HCT116 (cell line): Measurements from ENCODE around the gene PRDM9. TPM values are rescaled to one million over a fixed set of nuclear protein-coding genes. Genes with fewer than 3 reads are reported as not detected.

Experiments
- ATAC-seq: fragments of 200-7000 bp; cut with Tn5 transposase; 2 replicates; pipeline ENCODE4 v1.9.1; 2020; ENCODE audit warnings: mild to moderate bottlenecking, moderate library complexity
- BruUV-seq: library from RNA; stranded (reverse); fragments of 400-500 nt; replicated peaks from 2 replicates; lab custom pipeline; 2021; lab: Mats Ljungman, UMichigan
- CTCF ChIA-PET: fragments of 300-600 bp; sonication (Branson Sonifier 250); formaldehyde crosslinking; loops from one replicate; lab custom pipeline; 2021; ENCODE audit warnings: antibody characterized with exemption; lab: Charles Lee
- POLR2A ChIA-PET: fragments of 300-600, 350-600 bp; sonication (Branson Sonifier 250); formaldehyde crosslinking; loops from one replicate; lab custom pipeline; 2021; ENCODE audit warnings: antibody characterized with exemption; lab: Charles Lee
- RAD21 ChIA-PET, 2 experiments: fragments of 300-600 bp; sonication (Branson Sonifier 250); formaldehyde crosslinking; loops; one replicate each; lab custom pipeline; 2023; ENCODE audit warnings: low total read pairs in 2 of 2; ENCODE audit not compliant: uncharacterized antibody in 2 of 2, unreplicated experiment in 2 of 2, low non-redundant PET in 1 of 2; lab: Charles Lee
- DNase-seq: peaks from one replicate; pipeline ENCODE4 v3.0.0-alpha.2; 2010; ENCODE audit warnings: low read depth, low spot score
- H2AFZ ChIP-seq: fragments of 200-600 bp; shearing (Covaris generic), sonication (generic); 2 replicates; pipeline ENCODE4 v1.6.1; 2017; ENCODE audit warnings: low read depth, mixed run types, mixed read lengths, antibody characterized with exemption, low read length; ENCODE audit not compliant: poor library complexity, severe bottlenecking
- H3K27ac ChIP-seq: 2 replicates; pipeline ENCODE4 v1.5.1; 2012; ENCODE audit warnings: low read depth, low read length
- H3K27me3 ChIP-seq: fragments of 200-600 bp; sonication (generic); 2 replicates; pipeline ENCODE4 v1.6.1; 2016; ENCODE audit warnings: mixed run types, low read length, mixed read lengths; ENCODE audit not compliant: insufficient read depth
- H3K36me3 ChIP-seq, 2 experiments: fragments of 200-500 bp in 1 of 2; fragments of 200-600 bp in 1 of 2; sonication (Bioruptor generic) in 1 of 2; sonication (generic) in 1 of 2; 2 replicates each; pipeline versions ENCODE4 v1.5.1 to v1.6.1; 2014 to 2016; ENCODE audit warnings: low read length in 2 of 2, inconsistent platforms in 1 of 2, mixed read lengths in 1 of 2, mixed run types in 1 of 2; ENCODE audit not compliant: insufficient read depth in 2 of 2, control insufficient read depth in 1 of 2
- H3K4me1 ChIP-seq, 2 experiments: fragments of 200-600 bp in 1 of 2; sonication (generic) in 1 of 2; 2 replicates each; pipeline versions ENCODE4 v1.5.1 to v1.6.1; 2012 to 2017; ENCODE audit warnings: low read length in 2 of 2, inconsistent platforms in 1 of 2, mild to moderate bottlenecking in 1 of 2, mixed read lengths in 1 of 2, mixed run types in 1 of 2, moderate library complexity in 1 of 2; ENCODE audit not compliant: insufficient read depth in 2 of 2, control insufficient read depth in 1 of 2
- H3K4me2 ChIP-seq: fragments of 200-600 bp; sonication (generic); 2 replicates; pipeline ENCODE4 v1.6.1; 2017; ENCODE audit warnings: mixed run types, low read length, mixed read lengths
- H3K4me3 ChIP-seq, 2 experiments: fragments of 200-600 bp in 1 of 2; sonication (generic) in 1 of 2; replicated peaks in 1 of 2; 2 replicates each; pipeline ENCODE4 v1.5.1; 2011 to 2016; ENCODE audit warnings: low read length in 2 of 2, control low read depth in 1 of 2, low read depth in 1 of 2, mild to moderate bottlenecking in 1 of 2, mixed read lengths in 1 of 2, mixed run types in 1 of 2
- H3K79me2 ChIP-seq: fragments of 200-600 bp; sonication (generic); 2 replicates; pipeline ENCODE4 v1.6.1; 2017; ENCODE audit warnings: mild to moderate bottlenecking, mixed run types, low read length, moderate library complexity, mixed read lengths; ENCODE audit not compliant: insufficient read depth
- H3K9ac ChIP-seq: fragments of 200-600 bp; sonication (generic); 2 replicates; pipeline ENCODE4 v1.6.1; 2016; ENCODE audit warnings: low read length, mixed read lengths
- H3K9me2 ChIP-seq: fragments of 200-600 bp; sonication (generic), shearing (Covaris generic); 2 replicates; pipeline ENCODE4 v1.6.1; 2017; ENCODE audit warnings: mixed run types, mild to moderate bottlenecking, moderate library complexity; ENCODE audit not compliant: insufficient read depth
- H3K9me3 ChIP-seq, 2 experiments: fragments of 200-500 bp in 1 of 2; fragments of 200-600 bp in 1 of 2; sonication (Bioruptor generic) in 1 of 2; sonication (generic) in 1 of 2; 2 replicates each; pipeline ENCODE4 v1.6.1; 2014 to 2017; ENCODE audit warnings: low read length in 2 of 2, mixed read lengths in 2 of 2, inconsistent platforms in 1 of 2, low read depth in 1 of 2, mild to moderate bottlenecking in 1 of 2, mixed run types in 1 of 2, moderate library complexity in 1 of 2; ENCODE audit not compliant: control insufficient read depth in 1 of 2, insufficient read depth in 1 of 2
- H4K20me1 ChIP-seq: fragments of 200-600 bp; sonication (generic), shearing (Covaris generic); 2 replicates; pipeline ENCODE4 v1.6.1; 2017; ENCODE audit warnings: mixed run types, mild to moderate bottlenecking, moderate library complexity; ENCODE audit not compliant: insufficient read depth
- CBX3 ChIP-seq: IDR thresholded peaks from 2 replicates; pipeline ENCODE4 v1.6.1; 2012; ENCODE audit warnings: low read depth
- CEBPB ChIP-seq: IDR thresholded peaks from 2 replicates; pipeline ENCODE4 v1.6.1; 2012; ENCODE audit warnings: low read depth
- ELF1 ChIP-seq: IDR thresholded peaks from 2 replicates; pipeline ENCODE4 v1.6.1; 2012; ENCODE audit warnings: low read depth, borderline replicate concordance
- EZH2phosphoT487 ChIP-seq: fragments of 200-600 bp; IDR thresholded peaks from 2 replicates; pipeline ENCODE4 v1.6.1; 2018; ENCODE audit warnings: antibody characterized with exemption, borderline replicate concordance
- JUND ChIP-seq: IDR thresholded peaks from 2 replicates; pipeline ENCODE4 v1.6.1; 2012
- MAX ChIP-seq: IDR thresholded peaks from 2 replicates; pipeline ENCODE4 v1.6.1; 2012
- POLR2AphosphoS5 ChIP-seq: IDR thresholded peaks from 2 replicates; pipeline ENCODE4 v1.6.1; 2011; ENCODE audit warnings: mild to moderate bottlenecking, low read depth, low read length, moderate library complexity
- RAD21 ChIP-seq: IDR thresholded peaks from 2 replicates; pipeline ENCODE4 v1.6.1; 2012; ENCODE audit warnings: low read depth, mild to moderate bottlenecking
- SP1 ChIP-seq: IDR thresholded peaks from 2 replicates; pipeline ENCODE4 v1.6.1; 2012; ENCODE audit warnings: low read depth
- TCF7L2 ChIP-seq: IDR thresholded peaks from 2 replicates; pipeline ENCODE4 v1.7.0; 2011; ENCODE audit warnings: borderline replicate concordance, inconsistent platforms; ENCODE audit not compliant: insufficient read depth, insufficient read length; ENCODE audit errors: extremely low read depth
- YY1 ChIP-seq: IDR thresholded peaks from 2 replicates; pipeline ENCODE4 v1.6.1; 2011; ENCODE audit warnings: low read length, low read depth, moderate library complexity, mild to moderate bottlenecking; ENCODE audit not compliant: insufficient replicate concordance; ENCODE audit errors: extremely low read depth
- ZFX ChIP-seq: fragments of 450-650 bp; IDR thresholded peaks from 2 replicates; pipeline ENCODE4 v1.6.1; 2017
- ZNF274 ChIP-seq: fragments of 200-500 bp; sonication (Bioruptor generic); IDR thresholded peaks from 2 replicates; pipeline ENCODE4 v1.6.1; 2014; ENCODE audit warnings: mild to moderate bottlenecking, low read depth, low read length, inconsistent platforms
- intact Hi-C: fragments of 100-400 bp; cut with micrococcal nuclease; formaldehyde crosslinking; loops from 2 replicates; pipeline ENCODE4 v1.10.0; 2022
- total RNA-seq: library from RNA; stranded (reverse); gene quantifications from one replicate; pipeline ENCODE4 v1.2.1, GENCODE V29; 2021; ENCODE audit not compliant: unreplicated experiment
- TF ChIP-seq, protein P1 (sequence below), 3 experiments: fragments of 200-600 bp in 1 of 3; sonication (generic) in 1 of 3; IDR thresholded peaks in 2 of 3; conservative IDR thresholded peaks in 1 of 3; 2 replicates each; pipeline ENCODE4 v1.5.1; 2012 to 2017; ENCODE audit warnings: low read depth in 2 of 3, low read length in 2 of 3, antibody characterized with exemption in 1 of 3, borderline replicate concordance in 1 of 3, control low read depth in 1 of 3, mild to moderate bottlenecking in 1 of 3, mixed read lengths in 1 of 3, mixed run types in 1 of 3, moderate library complexity in 1 of 3; ENCODE audit not compliant: insufficient read depth in 1 of 3
- TF ChIP-seq, protein P2 (sequence below): IDR thresholded peaks from 2 replicates; pipeline ENCODE4 v1.6.1; 2012

The PRDM9 gene
- total RNA-seq, 1 experiment from 2014 or later, result not detected

DNA sequence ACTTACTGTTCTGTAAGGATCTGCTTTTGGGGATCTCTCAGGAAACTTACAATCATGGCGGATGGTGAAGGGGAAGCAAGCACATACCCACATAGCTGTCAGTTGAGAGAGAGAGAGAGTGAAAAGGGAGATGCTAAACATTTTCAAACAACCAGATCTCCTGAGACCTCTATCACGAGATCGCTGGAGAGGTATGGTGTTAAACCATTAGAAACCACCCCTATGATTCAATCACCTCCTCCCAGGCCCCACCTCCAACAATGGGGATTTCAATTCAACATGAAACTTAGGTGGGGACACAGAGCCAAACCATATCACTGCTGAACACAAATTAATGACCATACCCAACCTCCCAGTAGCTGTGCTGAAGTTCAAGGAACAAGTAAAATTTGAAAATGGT is 48.2 kb upstream of the PRDM9 start:
- Histone ChIP-seq H3K27me3 (no peaks in the 10 kb centered on the region), H3K4me3 (no peak overlapping the region), H3K27ac (no peak overlapping the region), H3K9ac (no peak overlapping the region), H3K9me3 (peaks cover 6 to 25% of the 10 kb centered on the region in 2 experiments; a peak in 2 of 4 replicates), H3K4me1 (no peaks in the 10 kb centered on the region), H3K4me2 (no peak overlapping the region), H3K79me2 (no peaks in the 10 kb centered on the region), H3K36me3 (no peaks in the 10 kb centered on the region), H4K20me1 (no peaks in the 10 kb centered on the region), H2AFZ (no peak overlapping the region), H3K9me2 (no peaks in the 10 kb centered on the region)
- ChIA-PET CTCF (no interaction called here), POLR2A (no interaction called here), RAD21 (no interaction called here)
- intact Hi-C loops, result no loop called here
- TF ChIP-seq TCF7L2, result no peak
- no peak for TF ChIP-seq ZNF274
- no peak for TF ChIP-seq CEBPB
- ATAC-seq, result no peak
- DNase-seq, result no peak
- BruUV-seq, result no TSS peak

DNA sequence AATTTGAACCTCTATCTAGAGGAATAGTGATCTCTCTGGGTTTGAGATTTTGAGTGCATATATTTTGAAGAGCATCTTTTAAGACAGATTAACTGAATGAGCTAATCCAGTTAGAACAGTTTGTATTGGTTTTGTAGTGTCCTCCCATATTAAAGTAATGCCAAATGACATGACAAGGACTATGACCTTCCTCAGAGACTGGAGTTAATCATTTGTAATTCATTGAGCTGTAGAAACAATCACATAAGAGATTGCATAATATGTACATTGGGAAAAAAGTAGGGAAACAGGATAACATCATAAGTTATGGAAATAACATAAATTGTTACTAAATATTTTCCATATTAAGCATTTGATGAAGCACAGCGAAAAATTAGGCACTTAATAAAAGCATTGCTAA is 45.8 kb upstream of the PRDM9 start:
- Histone ChIP-seq H3K9me2 (no peaks in the 10 kb centered on the region), H3K9me3 (peaks cover 4 to 17% of the 10 kb centered on the region in 2 experiments; a peak in 2 of 4 replicates), H3K9ac (no peak overlapping the region), H3K4me3 (no peak overlapping the region), H3K27ac (no peak overlapping the region), H3K4me1 (no peaks in the 10 kb centered on the region), H2AFZ (no peak overlapping the region), H4K20me1 (no peaks in the 10 kb centered on the region), H3K4me2 (no peak overlapping the region), H3K79me2 (no peaks in the 10 kb centered on the region), H3K36me3 (no peaks in the 10 kb centered on the region), H3K27me3 (no peaks in the 10 kb centered on the region)
- DNase-seq, result no peak
- intact Hi-C loops, result no loop called here
- POLR2A ChIA-PET, result no interaction called here
- ATAC-seq, result no peak
- CTCF ChIA-PET, result no interaction called here
- TF ChIP-seq ELF1 (no peak), EZH2phosphoT487 (no peak), POLR2AphosphoS5 (no peak), MAX (no peak), TCF7L2 (no peak), JUND (no peak), CEBPB (no peak), ZFX (no peak), YY1 (no peak), RAD21 (no peak), SP1 (no peak), CBX3 (no peak)
- TF ChIP-seq, protein P1, sequence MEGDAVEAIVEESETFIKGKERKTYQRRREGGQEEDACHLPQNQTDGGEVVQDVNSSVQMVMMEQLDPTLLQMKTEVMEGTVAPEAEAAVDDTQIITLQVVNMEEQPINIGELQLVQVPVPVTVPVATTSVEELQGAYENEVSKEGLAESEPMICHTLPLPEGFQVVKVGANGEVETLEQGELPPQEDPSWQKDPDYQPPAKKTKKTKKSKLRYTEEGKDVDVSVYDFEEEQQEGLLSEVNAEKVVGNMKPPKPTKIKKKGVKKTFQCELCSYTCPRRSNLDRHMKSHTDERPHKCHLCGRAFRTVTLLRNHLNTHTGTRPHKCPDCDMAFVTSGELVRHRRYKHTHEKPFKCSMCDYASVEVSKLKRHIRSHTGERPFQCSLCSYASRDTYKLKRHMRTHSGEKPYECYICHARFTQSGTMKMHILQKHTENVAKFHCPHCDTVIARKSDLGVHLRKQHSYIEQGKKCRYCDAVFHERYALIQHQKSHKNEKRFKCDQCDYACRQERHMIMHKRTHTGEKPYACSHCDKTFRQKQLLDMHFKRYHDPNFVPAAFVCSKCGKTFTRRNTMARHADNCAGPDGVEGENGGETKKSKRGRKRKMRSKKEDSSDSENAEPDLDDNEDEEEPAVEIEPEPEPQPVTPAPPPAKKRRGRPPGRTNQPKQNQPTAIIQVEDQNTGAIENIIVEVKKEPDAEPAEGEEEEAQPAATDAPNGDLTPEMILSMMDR (IDR thresholded peaks at IDR 0.05 in 2 of 3, conservative IDR thresholded peaks at IDR 0.05 in 1 of 3; ENCODE audit: borderline replicate concordance in 1 of 3, insufficient read depth in 1 of 3, low read depth in 2 of 3, low read length in 2 of 3), result no peak
- TF ChIP-seq, protein P2, sequence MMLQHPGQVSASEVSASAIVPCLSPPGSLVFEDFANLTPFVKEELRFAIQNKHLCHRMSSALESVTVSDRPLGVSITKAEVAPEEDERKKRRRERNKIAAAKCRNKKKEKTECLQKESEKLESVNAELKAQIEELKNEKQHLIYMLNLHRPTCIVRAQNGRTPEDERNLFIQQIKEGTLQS, result no peak
- RAD21 ChIA-PET, result no interaction called here
- BruUV-seq, result no TSS peak
